Neural cell (in vitro differentiated cells): ENCODE data around the gene LTB4R2. TPM values are rescaled to one million over a fixed set of nuclear protein-coding genes. Genes with fewer than 3 reads are reported as not detected.

Source experiments
- H2AFZ ChIP-seq: fragments of 200-600, 300-800 bp; sonication (generic), shearing (Covaris generic); 2 replicates; pipeline ENCODE4 v1.6.0; 2014; ENCODE audit warnings: low read depth, mild to moderate bottlenecking, antibody characterized with exemption, low read length, moderate library complexity
- H3F3A ChIP-seq: fragments of 200-600 bp; shearing (Covaris generic); 2 replicates; pipeline ENCODE4 v1.6.1; 2016; ENCODE audit warnings: mild to moderate bottlenecking, moderate library complexity, mixed read lengths, antibody characterized with exemption, low read length; ENCODE audit not compliant: insufficient read depth, poor library complexity, severe bottlenecking
- H3K27ac ChIP-seq: fragments of 200-600, 300-800 bp; sonication (generic), shearing (Covaris generic); 2 replicates; pipeline ENCODE4 v1.5.1; 2014; ENCODE audit warnings: mild to moderate bottlenecking, low read length, moderate library complexity
- H3K27me3 ChIP-seq: fragments of 300-800, 200-600 bp; sonication (generic), shearing (Covaris generic); 2 replicates; pipeline ENCODE4 v1.6.0; 2014; ENCODE audit warnings: mild to moderate bottlenecking, low read depth, low read length, moderate library complexity; ENCODE audit not compliant: insufficient read depth
- H3K36me3 ChIP-seq: fragments of 300-800, 200-600 bp; sonication (generic), shearing (Covaris generic); 2 replicates; pipeline ENCODE4 v1.5.1; 2014; ENCODE audit warnings: mild to moderate bottlenecking, antibody characterized with exemption, low read length, moderate library complexity; ENCODE audit not compliant: insufficient read depth
- H3K4me2 ChIP-seq: fragments of 300-800, 200-600 bp; sonication (generic), shearing (Covaris generic); 2 replicates; pipeline ENCODE4 v1.6.0; 2014; ENCODE audit warnings: mild to moderate bottlenecking, low read length
- H3K4me3 ChIP-seq: fragments of 300-800, 200-600 bp; sonication (generic), shearing (Covaris generic); 2 replicates; pipeline ENCODE4 v1.5.1; 2014; ENCODE audit warnings: mild to moderate bottlenecking, low read length, moderate library complexity
- H3K79me2 ChIP-seq: fragments of 200-600 bp; shearing (Covaris generic); replicated peaks from 2 replicates; pipeline ENCODE4 v1.6.0; 2014; ENCODE audit warnings: mild to moderate bottlenecking, low read length, moderate library complexity; ENCODE audit not compliant: insufficient read depth
- H3K9ac ChIP-seq: fragments of 300-800, 200-600 bp; sonication (generic), shearing (Covaris generic); 2 replicates; pipeline ENCODE4 v1.6.1; 2016; ENCODE audit warnings: mild to moderate bottlenecking, low read length, mixed read lengths
- H3K9me2 ChIP-seq: fragments of 200-600 bp; shearing (Covaris generic); 2 replicates; pipeline ENCODE4 v1.6.1; 2016; ENCODE audit warnings: mild to moderate bottlenecking, low read length, mixed read lengths; ENCODE audit not compliant: insufficient read depth
- H3K9me3 ChIP-seq: fragments of 200-600, 300-800 bp; sonication (generic), shearing (Covaris generic); 2 replicates; pipeline ENCODE4 v1.6.1; 2016; ENCODE audit warnings: mild to moderate bottlenecking, mixed run types, low read length, moderate library complexity, mixed read lengths
- H4K20me1 ChIP-seq: fragments of 200-600 bp; shearing (Covaris generic); 2 replicates; pipeline ENCODE4 v1.6.1; 2016; ENCODE audit warnings: mild to moderate bottlenecking, mixed run types; ENCODE audit not compliant: insufficient read depth
- EP300 ChIP-seq: fragments of 450-650 bp; conservative IDR thresholded peaks from 2 replicates; pipeline ENCODE4 v1.6.1; 2014; ENCODE audit warnings: antibody characterized with exemption, mild to moderate bottlenecking, moderate library complexity; ENCODE audit not compliant: poor library complexity, severe bottlenecking
- EZH2 ChIP-seq: fragments of 200-600, 300-800 bp; shearing (Covaris generic), sonication (generic); IDR thresholded peaks from 2 replicates; pipeline ENCODE4 v1.6.1; 2014; ENCODE audit warnings: antibody characterized with exemption, low read length, borderline replicate concordance, mild to moderate bottlenecking; ENCODE audit not compliant: insufficient read depth, poor library complexity, severe bottlenecking
- MXI1 ChIP-seq: fragments of 450-650 bp; conservative IDR thresholded peaks from 2 replicates; pipeline ENCODE4 v1.6.1; 2014; ENCODE audit warnings: antibody characterized with exemption, mild to moderate bottlenecking; ENCODE audit not compliant: poor library complexity, severe bottlenecking
- POLR2AphosphoS5 ChIP-seq: IDR thresholded peaks from 2 replicates; pipeline ENCODE4 v1.6.1; 2012
- RAD21 ChIP-seq: fragments of 450-650 bp; conservative IDR thresholded peaks from 2 replicates; pipeline ENCODE4 v1.6.1; 2014; ENCODE audit warnings: antibody characterized with exemption, mild to moderate bottlenecking, moderate library complexity
- SMC3 ChIP-seq: fragments of 450-650 bp; conservative IDR thresholded peaks from 2 replicates; pipeline ENCODE4 v1.6.1; 2014; ENCODE audit warnings: antibody characterized with exemption, mild to moderate bottlenecking, moderate library complexity; ENCODE audit not compliant: poor library complexity
- TAF1 ChIP-seq: IDR thresholded peaks from 2 replicates; pipeline ENCODE4 v1.6.1; 2012; ENCODE audit warnings: low read depth
- polyA plus RNA-seq: library from polyadenylated mRNA; depleted of rRNA; stranded (reverse); fragments of >200 nt; gene quantifications from 2 replicates; pipeline ENCODE4 v1.2.3, GENCODE V29; 2014
- TF ChIP-seq, protein P1 (sequence below): IDR thresholded peaks from 2 replicates; pipeline ENCODE4 v1.6.1; 2012; ENCODE audit warnings: borderline replicate concordance
- TF ChIP-seq, protein P2 (sequence below): fragments of 450-650 bp; IDR thresholded peaks from 2 replicates; pipeline ENCODE4 v1.5.1; 2014; ENCODE audit warnings: antibody characterized with exemption, mild to moderate bottlenecking, moderate library complexity; ENCODE audit not compliant: poor library complexity, severe bottlenecking

Gene LTB4R2
- polyA plus RNA-seq, 1 donor from 2014 or later: 5.0 TPM

DNA sequence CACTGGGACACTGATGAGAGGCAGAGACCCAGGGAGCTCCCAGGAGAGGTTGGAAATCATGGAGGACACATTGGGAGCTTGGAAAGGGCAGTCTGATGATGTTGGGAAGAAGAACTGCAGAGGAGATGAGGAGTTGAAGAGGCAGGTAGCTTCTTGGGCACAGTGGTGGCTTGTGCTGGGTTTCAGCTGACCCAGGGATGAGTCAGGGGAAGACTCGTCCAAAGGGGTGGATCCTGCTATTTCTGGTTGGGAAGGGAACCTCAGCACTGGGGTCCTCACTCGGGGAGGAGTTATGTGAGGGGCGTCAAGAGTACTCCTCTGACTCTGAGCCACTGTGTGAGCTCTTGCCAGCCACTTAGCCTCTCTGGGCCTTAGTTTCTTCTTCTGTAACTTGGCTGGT is 13.4 kb downstream of the LTB4R2 start:
- no peak for TF ChIP-seq RAD21
- TF ChIP-seq MXI1: no peak
- no peak for TF ChIP-seq EP300
- no peak for TF ChIP-seq TAF1
- no peak for TF ChIP-seq POLR2AphosphoS5
- no peak for TF ChIP-seq SMC3
- no peak for TF ChIP-seq EZH2
- Histone ChIP-seq H3K79me2 (no peaks in the 10 kb centered on the region), H4K20me1 (no peaks in the 10 kb centered on the region), H3K9me3 (no peaks in the 10 kb centered on the region), H3K36me3 (no peaks in the 10 kb centered on the region), H3K27ac (no peak overlapping the region), H3K9ac (no peak overlapping the region), H3K4me2 (no peak overlapping the region), H3F3A (no peaks in the 10 kb centered on the region), H2AFZ (no peak overlapping the region), H3K27me3 (peaks cover 8% of the 10 kb centered on the region), H3K9me2 (no peaks in the 10 kb centered on the region), H3K4me3 (no peak overlapping the region)

DNA sequence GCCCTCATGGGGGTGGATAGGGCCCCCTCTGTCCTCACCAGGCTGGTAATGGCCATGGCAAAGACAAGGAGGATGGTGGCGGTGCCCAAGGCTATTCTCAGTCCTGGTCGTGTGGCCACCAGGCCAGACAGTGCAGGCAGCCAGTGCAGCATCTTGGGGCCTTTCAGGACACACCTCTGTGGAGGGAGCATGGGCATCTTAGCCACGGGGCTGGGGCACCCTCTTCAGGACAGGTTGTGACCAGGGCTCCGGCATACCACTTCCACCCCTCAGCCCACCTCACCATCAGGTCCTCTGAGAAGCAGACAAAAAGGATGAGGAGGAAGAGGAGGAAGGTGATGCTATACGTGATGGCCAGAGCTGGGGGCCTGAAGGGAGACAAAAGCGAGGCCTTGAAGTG is 14.1 kb downstream of the LTB4R2 start:
- Histone ChIP-seq H3K79me2 (no peaks in the 10 kb centered on the region), H3K27ac (no peak overlapping the region), H3K9me2 (no peaks in the 10 kb centered on the region), H3K4me2 (no peak overlapping the region), H3F3A (no peaks in the 10 kb centered on the region), H3K9ac (no peak overlapping the region), H4K20me1 (no peaks in the 10 kb centered on the region), H3K36me3 (no peaks in the 10 kb centered on the region), H3K27me3 (peaks cover 7% of the 10 kb centered on the region), H3K9me3 (no peaks in the 10 kb centered on the region), H2AFZ (no peak overlapping the region), H3K4me3 (no peak overlapping the region)
- TF ChIP-seq, protein P1, sequence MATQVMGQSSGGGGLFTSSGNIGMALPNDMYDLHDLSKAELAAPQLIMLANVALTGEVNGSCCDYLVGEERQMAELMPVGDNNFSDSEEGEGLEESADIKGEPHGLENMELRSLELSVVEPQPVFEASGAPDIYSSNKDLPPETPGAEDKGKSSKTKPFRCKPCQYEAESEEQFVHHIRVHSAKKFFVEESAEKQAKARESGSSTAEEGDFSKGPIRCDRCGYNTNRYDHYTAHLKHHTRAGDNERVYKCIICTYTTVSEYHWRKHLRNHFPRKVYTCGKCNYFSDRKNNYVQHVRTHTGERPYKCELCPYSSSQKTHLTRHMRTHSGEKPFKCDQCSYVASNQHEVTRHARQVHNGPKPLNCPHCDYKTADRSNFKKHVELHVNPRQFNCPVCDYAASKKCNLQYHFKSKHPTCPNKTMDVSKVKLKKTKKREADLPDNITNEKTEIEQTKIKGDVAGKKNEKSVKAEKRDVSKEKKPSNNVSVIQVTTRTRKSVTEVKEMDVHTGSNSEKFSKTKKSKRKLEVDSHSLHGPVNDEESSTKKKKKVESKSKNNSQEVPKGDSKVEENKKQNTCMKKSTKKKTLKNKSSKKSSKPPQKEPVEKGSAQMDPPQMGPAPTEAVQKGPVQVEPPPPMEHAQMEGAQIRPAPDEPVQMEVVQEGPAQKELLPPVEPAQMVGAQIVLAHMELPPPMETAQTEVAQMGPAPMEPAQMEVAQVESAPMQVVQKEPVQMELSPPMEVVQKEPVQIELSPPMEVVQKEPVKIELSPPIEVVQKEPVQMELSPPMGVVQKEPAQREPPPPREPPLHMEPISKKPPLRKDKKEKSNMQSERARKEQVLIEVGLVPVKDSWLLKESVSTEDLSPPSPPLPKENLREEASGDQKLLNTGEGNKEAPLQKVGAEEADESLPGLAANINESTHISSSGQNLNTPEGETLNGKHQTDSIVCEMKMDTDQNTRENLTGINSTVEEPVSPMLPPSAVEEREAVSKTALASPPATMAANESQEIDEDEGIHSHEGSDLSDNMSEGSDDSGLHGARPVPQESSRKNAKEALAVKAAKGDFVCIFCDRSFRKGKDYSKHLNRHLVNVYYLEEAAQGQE: no peak
- TF ChIP-seq EZH2: no peak
- no peak for TF ChIP-seq RAD21
- no peak for TF ChIP-seq SMC3
- TF ChIP-seq POLR2AphosphoS5: no peak
- TF ChIP-seq EP300: no peak
- TF ChIP-seq MXI1: no peak
- no peak for TF ChIP-seq TAF1
- TF ChIP-seq, protein P2, sequence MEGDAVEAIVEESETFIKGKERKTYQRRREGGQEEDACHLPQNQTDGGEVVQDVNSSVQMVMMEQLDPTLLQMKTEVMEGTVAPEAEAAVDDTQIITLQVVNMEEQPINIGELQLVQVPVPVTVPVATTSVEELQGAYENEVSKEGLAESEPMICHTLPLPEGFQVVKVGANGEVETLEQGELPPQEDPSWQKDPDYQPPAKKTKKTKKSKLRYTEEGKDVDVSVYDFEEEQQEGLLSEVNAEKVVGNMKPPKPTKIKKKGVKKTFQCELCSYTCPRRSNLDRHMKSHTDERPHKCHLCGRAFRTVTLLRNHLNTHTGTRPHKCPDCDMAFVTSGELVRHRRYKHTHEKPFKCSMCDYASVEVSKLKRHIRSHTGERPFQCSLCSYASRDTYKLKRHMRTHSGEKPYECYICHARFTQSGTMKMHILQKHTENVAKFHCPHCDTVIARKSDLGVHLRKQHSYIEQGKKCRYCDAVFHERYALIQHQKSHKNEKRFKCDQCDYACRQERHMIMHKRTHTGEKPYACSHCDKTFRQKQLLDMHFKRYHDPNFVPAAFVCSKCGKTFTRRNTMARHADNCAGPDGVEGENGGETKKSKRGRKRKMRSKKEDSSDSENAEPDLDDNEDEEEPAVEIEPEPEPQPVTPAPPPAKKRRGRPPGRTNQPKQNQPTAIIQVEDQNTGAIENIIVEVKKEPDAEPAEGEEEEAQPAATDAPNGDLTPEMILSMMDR: no peak
